ENCODE results near the gene FMNL2. TPM values are rescaled to one million over a fixed set of nuclear protein-coding genes. Genes with fewer than 3 reads are reported as not detected.

FMNL2 gene
- polyA plus RNA-seq, 1 donor from 2014 or later, result 86.5 TPM

DNA sequence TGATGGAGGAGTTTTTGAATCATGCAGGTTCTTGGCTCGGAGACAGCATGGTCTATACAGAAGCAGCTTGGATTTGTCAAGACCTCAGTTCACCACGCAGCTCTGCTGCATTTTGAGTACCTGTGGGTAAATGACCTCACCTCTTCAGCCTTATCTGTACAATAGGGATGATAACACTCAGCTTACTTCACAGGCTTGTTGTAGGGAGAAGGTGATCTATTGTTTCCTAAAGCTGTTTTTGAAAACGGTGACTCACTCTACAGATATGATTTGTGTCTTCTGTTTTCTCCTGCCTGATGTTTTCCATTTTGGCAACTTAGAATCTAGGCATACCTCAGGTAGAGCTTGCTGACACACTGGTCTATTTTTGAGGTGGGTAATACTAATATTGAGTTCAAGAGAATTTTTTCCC lies 80.3 kb downstream of the FMNL2 start:
- no peaks in the 10 kb centered on the region for H3K9me3 ChIP-seq (ENCODE audit: low read length)
- no peak overlapping the region for H3K27ac ChIP-seq (ENCODE audit: low read length)
- H3K79me2 ChIP-seq (replicated peaks; ENCODE audit: insufficient read depth, low read length), result peaks cover 30% of the 10 kb centered on the region
- H3K4me3 ChIP-seq (ENCODE audit: low read length), result no peak overlapping the region
- H3F3A ChIP-seq (ENCODE audit: insufficient read depth, low read length, poor library complexity, severe bottlenecking), result no peaks in the 10 kb centered on the region
- TF ChIP-seq EZH2 (IDR thresholded peaks at IDR 0.05; ENCODE audit: borderline replicate concordance, insufficient read depth, low read length, poor library complexity, severe bottlenecking), result no peak
- TF ChIP-seq TAF1 (IDR thresholded peaks at IDR 0.05; ENCODE audit: low read depth), result no peak
- no peaks in the 10 kb centered on the region for H3K27me3 ChIP-seq (ENCODE audit: insufficient read depth, low read depth, low read length)
- no peaks in the 10 kb centered on the region for H4K20me1 ChIP-seq (ENCODE audit: insufficient read depth)
- H3K4me2 ChIP-seq (ENCODE audit: low read length), result no peak overlapping the region
- no peak overlapping the region for H3K9ac ChIP-seq (ENCODE audit: low read length)
- H3K36me3 ChIP-seq (ENCODE audit: insufficient read depth, low read length), result no peaks in the 10 kb centered on the region
- H3K9me2 ChIP-seq (ENCODE audit: insufficient read depth, low read length), result no peaks in the 10 kb centered on the region
- H2AFZ ChIP-seq (ENCODE audit: low read depth, low read length), result no peak overlapping the region

DNA sequence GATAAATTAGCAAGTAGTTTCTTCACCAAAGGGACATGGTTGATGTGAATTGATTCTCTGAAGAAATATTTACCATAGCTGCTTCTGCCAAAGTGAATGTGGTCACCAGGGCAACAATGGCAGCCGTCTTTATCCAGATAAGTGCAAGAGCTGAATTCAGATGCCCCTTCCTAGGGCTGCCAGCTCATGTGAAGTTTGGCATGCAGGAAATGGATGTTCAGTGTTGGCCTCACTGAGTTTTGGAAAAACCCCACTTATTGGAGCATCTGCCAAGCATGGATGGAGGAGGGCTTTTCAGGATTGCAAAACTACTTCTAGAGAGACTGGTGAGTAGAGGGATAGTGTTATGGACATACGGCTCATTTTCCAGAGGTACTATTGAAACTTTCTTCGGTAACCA lies 80.8 kb downstream of the FMNL2 start:
- Histone ChIP-seq H3K9me3 (ENCODE audit: low read length) (no peaks in the 10 kb centered on the region), H3K36me3 (ENCODE audit: insufficient read depth, low read length) (no peaks in the 10 kb centered on the region), H3K4me2 (ENCODE audit: low read length) (no peak overlapping the region), H3K27ac (ENCODE audit: low read length) (no peak overlapping the region), H3K9me2 (ENCODE audit: insufficient read depth, low read length) (no peaks in the 10 kb centered on the region), H3K4me3 (ENCODE audit: low read length) (no peak overlapping the region), H3K9ac (ENCODE audit: low read length) (no peak overlapping the region), H3K27me3 (ENCODE audit: insufficient read depth, low read depth, low read length) (no peaks in the 10 kb centered on the region), H3F3A (ENCODE audit: insufficient read depth, low read length, poor library complexity, severe bottlenecking) (no peaks in the 10 kb centered on the region), H2AFZ (ENCODE audit: low read depth, low read length) (no peak overlapping the region), H3K79me2 (replicated peaks; ENCODE audit: insufficient read depth, low read length) (peaks cover 26% of the 10 kb centered on the region), H4K20me1 (ENCODE audit: insufficient read depth) (no peaks in the 10 kb centered on the region)
- TF ChIP-seq POLR2AphosphoS5 (IDR thresholded peaks at IDR 0.05) (no peak), SMC3 (conservative IDR thresholded peaks at IDR 0.05; ENCODE audit: poor library complexity) (no peak)

DNA sequence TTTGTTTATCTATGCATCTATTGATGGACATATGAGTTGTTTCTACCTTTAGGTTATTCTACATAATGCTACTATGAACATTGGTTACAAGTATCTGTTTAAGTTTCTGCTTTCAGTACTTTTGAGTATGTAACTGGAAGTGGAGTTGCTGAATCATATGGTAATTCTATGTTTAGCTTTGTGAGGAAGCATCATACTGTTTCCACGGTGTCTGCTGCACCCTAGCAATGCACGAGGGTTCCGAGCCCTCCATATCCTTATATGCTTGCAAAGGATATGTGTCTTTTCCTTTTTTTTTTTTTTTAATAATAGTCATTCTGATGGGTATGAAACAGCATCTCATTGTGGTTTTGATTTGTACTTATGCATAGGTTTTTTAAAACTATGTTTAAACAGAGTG lies 83.7 kb downstream of the FMNL2 start:
- TF ChIP-seq POLR2AphosphoS5 (IDR thresholded peaks at IDR 0.05), result no peak
- TF ChIP-seq, protein P1, sequence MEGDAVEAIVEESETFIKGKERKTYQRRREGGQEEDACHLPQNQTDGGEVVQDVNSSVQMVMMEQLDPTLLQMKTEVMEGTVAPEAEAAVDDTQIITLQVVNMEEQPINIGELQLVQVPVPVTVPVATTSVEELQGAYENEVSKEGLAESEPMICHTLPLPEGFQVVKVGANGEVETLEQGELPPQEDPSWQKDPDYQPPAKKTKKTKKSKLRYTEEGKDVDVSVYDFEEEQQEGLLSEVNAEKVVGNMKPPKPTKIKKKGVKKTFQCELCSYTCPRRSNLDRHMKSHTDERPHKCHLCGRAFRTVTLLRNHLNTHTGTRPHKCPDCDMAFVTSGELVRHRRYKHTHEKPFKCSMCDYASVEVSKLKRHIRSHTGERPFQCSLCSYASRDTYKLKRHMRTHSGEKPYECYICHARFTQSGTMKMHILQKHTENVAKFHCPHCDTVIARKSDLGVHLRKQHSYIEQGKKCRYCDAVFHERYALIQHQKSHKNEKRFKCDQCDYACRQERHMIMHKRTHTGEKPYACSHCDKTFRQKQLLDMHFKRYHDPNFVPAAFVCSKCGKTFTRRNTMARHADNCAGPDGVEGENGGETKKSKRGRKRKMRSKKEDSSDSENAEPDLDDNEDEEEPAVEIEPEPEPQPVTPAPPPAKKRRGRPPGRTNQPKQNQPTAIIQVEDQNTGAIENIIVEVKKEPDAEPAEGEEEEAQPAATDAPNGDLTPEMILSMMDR (IDR thresholded peaks at IDR 0.05; ENCODE audit: poor library complexity, severe bottlenecking), result no peak
- TF ChIP-seq MXI1 (conservative IDR thresholded peaks at IDR 0.05; ENCODE audit: poor library complexity, severe bottlenecking), result no peak
- no peak for TF ChIP-seq EP300 (conservative IDR thresholded peaks at IDR 0.05; ENCODE audit: poor library complexity, severe bottlenecking)
- no peak for TF ChIP-seq RAD21 (conservative IDR thresholded peaks at IDR 0.05)
- TF ChIP-seq, protein P2, sequence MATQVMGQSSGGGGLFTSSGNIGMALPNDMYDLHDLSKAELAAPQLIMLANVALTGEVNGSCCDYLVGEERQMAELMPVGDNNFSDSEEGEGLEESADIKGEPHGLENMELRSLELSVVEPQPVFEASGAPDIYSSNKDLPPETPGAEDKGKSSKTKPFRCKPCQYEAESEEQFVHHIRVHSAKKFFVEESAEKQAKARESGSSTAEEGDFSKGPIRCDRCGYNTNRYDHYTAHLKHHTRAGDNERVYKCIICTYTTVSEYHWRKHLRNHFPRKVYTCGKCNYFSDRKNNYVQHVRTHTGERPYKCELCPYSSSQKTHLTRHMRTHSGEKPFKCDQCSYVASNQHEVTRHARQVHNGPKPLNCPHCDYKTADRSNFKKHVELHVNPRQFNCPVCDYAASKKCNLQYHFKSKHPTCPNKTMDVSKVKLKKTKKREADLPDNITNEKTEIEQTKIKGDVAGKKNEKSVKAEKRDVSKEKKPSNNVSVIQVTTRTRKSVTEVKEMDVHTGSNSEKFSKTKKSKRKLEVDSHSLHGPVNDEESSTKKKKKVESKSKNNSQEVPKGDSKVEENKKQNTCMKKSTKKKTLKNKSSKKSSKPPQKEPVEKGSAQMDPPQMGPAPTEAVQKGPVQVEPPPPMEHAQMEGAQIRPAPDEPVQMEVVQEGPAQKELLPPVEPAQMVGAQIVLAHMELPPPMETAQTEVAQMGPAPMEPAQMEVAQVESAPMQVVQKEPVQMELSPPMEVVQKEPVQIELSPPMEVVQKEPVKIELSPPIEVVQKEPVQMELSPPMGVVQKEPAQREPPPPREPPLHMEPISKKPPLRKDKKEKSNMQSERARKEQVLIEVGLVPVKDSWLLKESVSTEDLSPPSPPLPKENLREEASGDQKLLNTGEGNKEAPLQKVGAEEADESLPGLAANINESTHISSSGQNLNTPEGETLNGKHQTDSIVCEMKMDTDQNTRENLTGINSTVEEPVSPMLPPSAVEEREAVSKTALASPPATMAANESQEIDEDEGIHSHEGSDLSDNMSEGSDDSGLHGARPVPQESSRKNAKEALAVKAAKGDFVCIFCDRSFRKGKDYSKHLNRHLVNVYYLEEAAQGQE (IDR thresholded peaks at IDR 0.05; ENCODE audit: borderline replicate concordance), result no peak
- TF ChIP-seq SMC3 (conservative IDR thresholded peaks at IDR 0.05; ENCODE audit: poor library complexity), result no peak
- TF ChIP-seq EZH2 (IDR thresholded peaks at IDR 0.05; ENCODE audit: borderline replicate concordance, insufficient read depth, low read length, poor library complexity, severe bottlenecking), result no peak
- TF ChIP-seq TAF1 (IDR thresholded peaks at IDR 0.05; ENCODE audit: low read depth), result no peak
- no peaks in the 10 kb centered on the region for H4K20me1 ChIP-seq (ENCODE audit: insufficient read depth)
- H3K4me2 ChIP-seq (ENCODE audit: low read length), result no peak overlapping the region
- H3K9me2 ChIP-seq (ENCODE audit: insufficient read depth, low read length), result no peaks in the 10 kb centered on the region
- no peak overlapping the region for H3K4me3 ChIP-seq (ENCODE audit: low read length)
- no peaks in the 10 kb centered on the region for H3K9me3 ChIP-seq (ENCODE audit: low read length)
- H3K27me3 ChIP-seq (ENCODE audit: insufficient read depth, low read depth, low read length), result no peaks in the 10 kb centered on the region
- no peak overlapping the region for H3K27ac ChIP-seq (ENCODE audit: low read length)
- H3K79me2 ChIP-seq (replicated peaks; ENCODE audit: insufficient read depth, low read length), result peaks cover 15% of the 10 kb centered on the region
- H3K9ac ChIP-seq (ENCODE audit: low read length), result no peak overlapping the region
- no peaks in the 10 kb centered on the region for H3K36me3 ChIP-seq (ENCODE audit: insufficient read depth, low read length)
- H2AFZ ChIP-seq (ENCODE audit: low read depth, low read length), result no peak overlapping the region
- no peaks in the 10 kb centered on the region for H3F3A ChIP-seq (ENCODE audit: insufficient read depth, low read length, poor library complexity, severe bottlenecking)
